D721Med (cell line): Measurements from ENCODE around the gene TBC1D2.
"Not testable (repeated sequence)": the region's sequence is repeated elsewhere in the genome, so short reads cannot be mapped to it uniquely, and the experiment has no call there.

Experiments
- DNase-seq: peaks from one replicate; pipeline ENCODE4 v3.0.0; 2011; ENCODE audit warnings: low spot score; ENCODE audit not compliant: insufficient read length
- FAIRE-seq: peaks from 2 replicates; lab custom pipeline; 2011; peaks lifted over from hg19 to GRCh38; lab: Jason Lieb, UNC
- CTCF ChIP-seq: IDR thresholded peaks from 2 replicates; pipeline ENCODE4 v1.5.1; 2012; ENCODE audit warnings: mild to moderate bottlenecking, control low read depth; ENCODE audit not compliant: insufficient read depth; ENCODE audit errors: missing control alignments

TBC1D2 gene

GRCh38 chr9:98284754-98285153, 29.3 kb upstream of the TBC1D2 start:
- FAIRE-seq: no peak
- no peak for DNase-seq
- no peak for TF ChIP-seq CTCF

- DNase-seq, FAIRE-seq: not testable (repeated sequence)
Measured at GRCh38 chr9:98283143-98283542, 27.7 kb upstream of the TBC1D2 start.

DNA sequence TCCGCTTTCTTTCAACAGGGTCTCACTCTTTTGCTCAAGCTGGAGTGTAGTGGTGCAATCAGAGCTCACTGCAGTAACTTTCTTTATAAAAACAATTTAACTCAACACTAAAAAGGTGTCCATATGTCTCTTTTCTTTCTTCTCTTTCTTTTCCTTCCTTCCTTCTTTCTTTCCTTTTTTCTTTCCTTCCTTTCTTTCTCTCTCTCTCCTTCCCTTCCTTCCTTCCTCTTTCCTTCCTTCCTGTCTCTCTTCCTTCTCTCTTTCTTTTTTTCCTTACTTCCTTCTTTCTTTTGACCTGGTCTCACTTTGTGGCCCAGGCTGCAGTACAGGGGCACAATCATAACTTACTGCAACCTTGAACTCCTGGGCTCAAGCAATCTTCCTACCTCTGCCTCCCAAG, 25.8 kb upstream of the TBC1D2 start:
- DNase-seq: no peak

DNA sequence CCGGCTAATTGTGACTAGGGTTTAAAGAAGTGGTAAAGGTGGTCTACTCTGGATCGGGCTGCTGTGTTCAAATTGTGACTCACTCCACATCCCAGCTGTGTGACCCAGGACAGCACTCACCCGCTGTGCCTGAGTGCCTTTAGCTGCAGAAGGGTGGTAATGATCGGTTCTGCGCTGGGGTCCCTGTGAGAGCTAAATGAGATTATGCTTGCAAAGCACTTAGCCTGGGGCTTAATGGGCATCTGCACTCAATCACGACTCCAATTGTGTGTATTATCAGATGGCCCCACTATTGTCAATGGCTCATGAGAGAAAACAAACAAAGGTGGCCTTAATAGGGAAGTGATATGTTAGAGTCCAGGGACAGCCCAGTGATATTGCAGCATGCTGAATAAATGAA, 25.1 kb upstream of the TBC1D2 start:
- FAIRE-seq (no peak), DNase-seq (no peak)
- no peak for TF ChIP-seq CTCF

More for the DNA sequence above, 25.8 kb upstream of the TBC1D2 start:
- FAIRE-seq: no peak
- TF ChIP-seq CTCF: no peak

GRCh38 chr9:98280162-98280561, 24.7 kb upstream of the TBC1D2 start:
- FAIRE-seq (no peak), DNase-seq (no peak)
- no peak for TF ChIP-seq CTCF

DNA sequence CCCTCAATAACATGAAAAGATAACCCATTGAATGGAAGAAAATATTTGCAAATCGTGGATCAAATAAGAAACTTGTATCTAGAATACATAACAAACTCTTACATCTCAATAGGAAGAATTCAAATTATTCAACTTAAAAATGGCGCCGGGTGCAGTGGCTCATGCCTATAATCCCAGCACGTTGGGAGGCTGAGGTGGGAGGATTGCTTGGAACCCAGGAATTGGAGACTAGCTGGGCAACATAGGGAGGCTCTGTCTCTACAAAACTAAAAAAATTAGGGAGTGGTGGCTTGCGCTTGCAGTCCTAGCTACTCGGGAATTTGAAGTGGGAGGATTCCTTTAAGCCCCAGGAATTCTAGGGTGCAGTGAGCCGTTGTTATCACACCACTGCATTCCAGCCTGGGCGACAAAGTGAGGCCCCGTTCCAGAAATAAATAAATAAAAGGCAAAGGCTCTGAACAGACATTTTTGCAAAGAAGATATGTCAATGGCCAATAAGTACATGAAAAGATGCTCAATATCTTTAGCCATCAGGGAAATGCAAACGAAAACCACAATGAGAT, 21.5 kb upstream of the TBC1D2 start:
- FAIRE-seq (no peak), DNase-seq (no peak)
- TF ChIP-seq CTCF: no peak

DNA sequence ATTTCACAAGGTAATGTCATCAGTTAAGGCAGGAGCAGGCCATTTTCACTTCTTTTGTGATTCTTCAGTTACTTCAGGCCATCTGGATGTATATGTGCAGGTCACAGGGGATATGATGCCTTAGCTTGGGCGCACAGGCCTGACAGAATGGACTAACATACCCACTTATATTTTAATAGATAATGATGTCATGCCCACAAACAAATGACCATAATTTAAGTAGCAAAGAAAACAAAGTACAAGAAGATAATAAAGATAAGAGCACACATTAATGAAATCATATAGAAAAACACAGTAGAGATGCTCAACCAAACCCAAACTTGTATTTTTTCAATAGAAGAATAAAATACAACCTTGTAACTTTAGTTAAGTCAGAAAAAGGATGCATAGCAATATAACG, 19.7 kb upstream of the TBC1D2 start:
- FAIRE-seq (no peak), DNase-seq (no peak)
- TF ChIP-seq CTCF: no peak

DNA sequence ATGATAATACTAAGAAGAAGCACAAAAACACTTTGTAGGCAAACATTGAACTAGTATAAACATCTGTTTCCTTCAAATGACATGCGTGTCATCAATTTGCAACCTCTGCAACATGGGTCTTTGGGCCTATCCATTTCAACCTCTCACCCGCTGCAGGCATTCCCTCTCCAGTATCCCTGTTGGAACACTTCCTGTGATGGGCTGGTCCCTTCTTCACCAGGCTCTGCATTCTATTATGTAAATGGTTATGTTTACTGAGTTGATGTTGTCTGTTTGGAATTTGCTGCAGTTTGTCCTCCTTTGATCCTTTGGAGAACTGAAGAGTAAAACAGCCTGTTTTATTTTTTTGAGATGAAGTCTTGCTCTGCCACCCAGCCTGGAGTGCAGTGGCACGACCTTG, 16.6 kb upstream of the TBC1D2 start:
- no peak for DNase-seq
- no peak for FAIRE-seq
- no peak for TF ChIP-seq CTCF
